GM19372 (cell line): ENCODE measurements around the gene IST1.
A peak's percentile ranks its signal among the peaks of the same experiment; 100 is the strongest.
"Not testable (repeated sequence)": the region's sequence is repeated elsewhere in the genome, so short reads cannot be mapped to it uniquely, and the experiment has no call there.

ENCODE experiments used
- ATAC-seq: cut with Tn5 transposase; IDR thresholded peaks from one replicate; pipeline ENCODE4 v1.9.1; 2021; ENCODE audit warnings: mild to moderate bottlenecking, low read depth, moderate library complexity; ENCODE audit not compliant: unreplicated experiment

Gene IST1

GRCh38 chr16:71878911-71879310, 16.4 kb upstream of the IST1 start:
- ATAC-seq, result no peak

- ATAC-seq, result no peak
These were observed 15.2 kb upstream of the IST1 start for GRCh38 chr16:71880176-71880575.

GRCh38 chr16:71882505-71883167, 12.7 kb upstream of the IST1 start:
- ATAC-seq, result peak; percentile 4

GRCh38 chr16:71883168-71883848, 12.0 kb upstream of the IST1 start:
- peak; percentile 46 for ATAC-seq

GRCh38 chr16:71883849-71884638, 11.3 kb upstream of the IST1 start, which contains the start of gene ZNF821:
Gene ZNF821 (minus strand): TSS chr16:71884182. CDS start chr16:71879946, 4,236 bp downstream.
- peak; percentile 48 for ATAC-seq

- no peak for ATAC-seq
These were observed 10.1 kb upstream of the IST1 start for GRCh38 chr16:71885261-71885650.

GRCh38 chr16:71889147-71889546, 6.2 kb upstream of the IST1 start:
- no peak for ATAC-seq

GRCh38 chr16:71893888-71894228, 1.5 kb upstream of the IST1 start:
- no peak for ATAC-seq

- ATAC-seq, result peak; percentile 24
These were observed 956 bp upstream of the IST1 start for GRCh38 chr16:71894229-71894920.

- ATAC-seq, result peak; percentile 34
These were observed 491 bp downstream of the IST1 start for GRCh38 chr16:71895679-71896365.

- ATAC-seq, result no peak
These were observed 1.5 kb downstream of the IST1 start for GRCh38 chr16:71896764-71897368.

- ATAC-seq, result no peak
These were observed 3.8 kb downstream of the IST1 start for GRCh38 chr16:71899171-71899570.

- no peak for ATAC-seq
These were observed 7.5 kb downstream of the IST1 start for GRCh38 chr16:71902656-71903365.

- no peak for ATAC-seq
These were observed 8.3 kb downstream of the IST1 start for GRCh38 chr16:71903608-71904007.

- ATAC-seq, result no peak
These were observed 8.9 kb downstream of the IST1 start for GRCh38 chr16:71904239-71904638.

- not testable (repeated sequence) for ATAC-seq
These were observed 10.4 kb downstream of the IST1 start for GRCh38 chr16:71905765-71906164.

- ATAC-seq, result no peak
These were observed 15.8 kb downstream of the IST1 start for GRCh38 chr16:71911121-71911520.

- ATAC-seq, result no peak
These were observed 17.4 kb downstream of the IST1 start for GRCh38 chr16:71912534-71913275.

- no peak for ATAC-seq
These were observed 19.5 kb downstream of the IST1 start for GRCh38 chr16:71914802-71915201.
